ENCODE measurements around the gene NOP56.

DNA sequence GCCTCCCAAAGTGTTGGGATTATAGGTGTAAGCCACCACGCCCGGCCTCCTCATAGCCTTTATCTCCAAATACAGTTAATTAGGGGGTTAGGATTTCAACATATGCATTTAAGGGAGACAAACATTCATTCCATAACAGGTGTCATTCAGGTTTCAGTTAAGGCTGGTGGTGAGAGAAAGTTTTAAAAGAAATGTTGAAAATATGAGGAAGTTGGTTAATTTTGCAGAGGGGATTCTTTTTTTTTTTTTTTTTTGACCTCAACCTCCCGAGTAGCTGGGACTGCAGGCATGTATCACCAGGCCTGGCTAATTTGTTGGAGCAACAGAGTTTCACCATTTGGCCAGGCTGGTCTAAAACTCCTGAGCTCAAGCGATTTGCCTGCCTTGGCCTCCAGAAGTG is 27.6 kb downstream of the NOP56 start:
- TF ChIP-seq, protein P1, sequence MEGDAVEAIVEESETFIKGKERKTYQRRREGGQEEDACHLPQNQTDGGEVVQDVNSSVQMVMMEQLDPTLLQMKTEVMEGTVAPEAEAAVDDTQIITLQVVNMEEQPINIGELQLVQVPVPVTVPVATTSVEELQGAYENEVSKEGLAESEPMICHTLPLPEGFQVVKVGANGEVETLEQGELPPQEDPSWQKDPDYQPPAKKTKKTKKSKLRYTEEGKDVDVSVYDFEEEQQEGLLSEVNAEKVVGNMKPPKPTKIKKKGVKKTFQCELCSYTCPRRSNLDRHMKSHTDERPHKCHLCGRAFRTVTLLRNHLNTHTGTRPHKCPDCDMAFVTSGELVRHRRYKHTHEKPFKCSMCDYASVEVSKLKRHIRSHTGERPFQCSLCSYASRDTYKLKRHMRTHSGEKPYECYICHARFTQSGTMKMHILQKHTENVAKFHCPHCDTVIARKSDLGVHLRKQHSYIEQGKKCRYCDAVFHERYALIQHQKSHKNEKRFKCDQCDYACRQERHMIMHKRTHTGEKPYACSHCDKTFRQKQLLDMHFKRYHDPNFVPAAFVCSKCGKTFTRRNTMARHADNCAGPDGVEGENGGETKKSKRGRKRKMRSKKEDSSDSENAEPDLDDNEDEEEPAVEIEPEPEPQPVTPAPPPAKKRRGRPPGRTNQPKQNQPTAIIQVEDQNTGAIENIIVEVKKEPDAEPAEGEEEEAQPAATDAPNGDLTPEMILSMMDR (optimal IDR thresholded peaks at IDR 0.05 in 1 of 3, IDR thresholded peaks at IDR 0.05 in 1 of 3, conservative IDR thresholded peaks at IDR 0.05 in 1 of 3; ENCODE audit: extremely low read depth in 1 of 3, insufficient read depth in 2 of 3, low read length in 3 of 3) = no peak
- TF ChIP-seq EZH2 (IDR thresholded peaks at IDR 0.05; ENCODE audit: low read length) = no peak
